ENCODE results near the gene MIS18A.
"Not testable (repeated sequence)": the region's sequence is repeated elsewhere in the genome, so short reads cannot be mapped to it uniquely, and the experiment has no call there.

Gene MIS18A

GRCh38 chr21:32312976-32313375, 34.1 kb upstream of the MIS18A start:
- Mint-ChIP-seq H3K36me3 (ENCODE audit: low read depth) (peaks cover 76% of the 10 kb centered on the region), H3K27me3 (no peaks in the 10 kb centered on the region), H3K4me1 (ENCODE audit: low read depth) (no peaks in the 10 kb centered on the region), H3K4me3 (no peak overlapping the region), H3K9me3 (no peaks in the 10 kb centered on the region), H3K27ac (no peak overlapping the region)
- intact Hi-C loops (cut with micrococcal nuclease), result no loop called here

- intact Hi-C loops (cut with micrococcal nuclease), result no loop called here
- Mint-ChIP-seq H3K27ac (no peak overlapping the region), H3K4me3 (no peak overlapping the region), H3K36me3 (ENCODE audit: low read depth) (peaks cover 71% of the 10 kb centered on the region), H3K27me3 (no peaks in the 10 kb centered on the region), H3K9me3 (no peaks in the 10 kb centered on the region), H3K4me1 (ENCODE audit: low read depth) (no peaks in the 10 kb centered on the region)
These were observed 33.5 kb upstream of the MIS18A start for GRCh38 chr21:32312326-32312725.

GRCh38 chr21:32311621-32312020, 32.8 kb upstream of the MIS18A start:
- Mint-ChIP-seq H3K4me3 (no peak overlapping the region), H3K4me1 (ENCODE audit: low read depth) (no peaks in the 10 kb centered on the region), H3K27ac (no peak overlapping the region), H3K27me3 (no peaks in the 10 kb centered on the region), H3K9me3 (no peaks in the 10 kb centered on the region), H3K36me3 (ENCODE audit: low read depth) (peaks cover 69% of the 10 kb centered on the region)
- intact Hi-C loops (cut with micrococcal nuclease), result no loop called here

DNA sequence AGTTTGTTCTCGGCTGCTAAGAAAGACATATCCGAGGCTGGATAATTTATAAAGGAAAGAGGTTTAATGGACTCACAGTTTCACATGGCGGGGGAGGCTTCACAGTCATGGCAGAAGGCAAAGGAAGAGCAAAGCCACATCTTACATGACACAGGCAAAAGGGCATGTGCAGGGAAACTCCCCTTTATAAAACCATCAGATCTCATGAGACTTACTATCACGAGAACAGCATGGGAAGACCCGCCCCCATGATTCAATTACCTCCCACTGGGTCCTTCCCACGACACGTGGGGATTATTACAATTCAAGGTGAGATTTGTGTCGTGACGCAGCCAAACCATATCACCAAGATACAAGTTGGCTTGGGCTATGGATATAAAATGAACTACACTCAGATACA, 32.1 kb upstream of the MIS18A start:
- H3K9me3 Mint-ChIP-seq; H3K4me3 Mint-ChIP-seq; intact Hi-C loops (cut with micrococcal nuclease); H3K27me3 Mint-ChIP-seq; H3K27ac Mint-ChIP-seq; H3K4me1 Mint-ChIP-seq (ENCODE audit: low read depth): not testable (repeated sequence)
- H3K36me3 Mint-ChIP-seq (ENCODE audit: low read depth), result peaks cover 66% of the 10 kb centered on the region

- Mint-ChIP-seq H3K9me3 (no peaks in the 10 kb centered on the region), H3K4me1 (ENCODE audit: low read depth) (no peaks in the 10 kb centered on the region), H3K4me3 (no peak overlapping the region), H3K36me3 (ENCODE audit: low read depth) (peaks cover 59% of the 10 kb centered on the region), H3K27me3 (no peaks in the 10 kb centered on the region), H3K27ac (no peak overlapping the region)
- intact Hi-C loops (cut with micrococcal nuclease), result no loop called here
These were observed 31.1 kb upstream of the MIS18A start for GRCh38 chr21:32309906-32310460.

DNA sequence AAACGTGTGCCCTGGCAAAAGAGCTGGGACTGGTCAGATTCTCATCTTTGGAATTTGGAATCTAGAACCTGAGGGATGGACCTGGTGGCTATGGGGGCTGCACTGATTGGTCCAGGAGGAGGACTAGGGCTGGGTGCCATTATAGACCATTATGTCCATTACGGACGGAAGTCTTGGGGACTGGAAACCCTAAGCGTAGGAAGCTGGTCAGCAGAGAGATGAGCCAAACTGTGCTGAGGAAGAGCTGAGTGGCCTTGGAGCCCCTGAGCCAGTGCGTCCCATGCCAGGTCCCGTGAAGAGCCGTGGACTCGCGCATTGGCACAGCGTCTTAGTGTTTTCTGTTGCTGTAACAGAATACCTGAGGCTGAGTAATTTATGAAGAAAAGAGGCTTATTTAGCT, 29.8 kb upstream of the MIS18A start:
- no peaks in the 10 kb centered on the region for H3K9me3 Mint-ChIP-seq
- H3K27ac Mint-ChIP-seq, result no peak overlapping the region
- H3K4me1 Mint-ChIP-seq (ENCODE audit: low read depth), result no peaks in the 10 kb centered on the region
- no peak overlapping the region for H3K4me3 Mint-ChIP-seq
- peaks cover 49% of the 10 kb centered on the region for H3K36me3 Mint-ChIP-seq (ENCODE audit: low read depth)
- intact Hi-C loops (cut with micrococcal nuclease), result no loop called here
- H3K27me3 Mint-ChIP-seq, result no peaks in the 10 kb centered on the region

DNA sequence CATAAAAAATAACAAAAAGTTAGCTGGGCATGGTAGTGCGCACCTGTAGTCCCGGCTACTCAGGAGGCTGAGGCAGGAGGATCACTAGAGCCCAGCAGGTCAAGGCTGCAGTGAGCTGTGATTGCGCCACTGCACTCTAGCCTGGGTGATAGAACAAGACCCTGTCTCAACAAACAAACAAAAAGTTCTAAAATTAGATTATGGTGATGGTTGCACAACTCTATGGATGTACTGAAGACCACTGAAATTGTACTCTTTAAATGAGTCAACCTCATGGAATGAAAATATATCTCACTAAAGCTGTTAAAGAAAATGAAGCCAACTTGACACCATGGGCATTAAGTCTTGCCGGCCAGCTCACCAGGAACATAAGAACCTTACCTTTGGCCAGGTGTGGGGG, 28.9 kb upstream of the MIS18A start:
- intact Hi-C loops (cut with micrococcal nuclease), result no loop called here
- no peak overlapping the region for H3K27ac Mint-ChIP-seq
- no peaks in the 10 kb centered on the region for H3K9me3 Mint-ChIP-seq

DNA sequence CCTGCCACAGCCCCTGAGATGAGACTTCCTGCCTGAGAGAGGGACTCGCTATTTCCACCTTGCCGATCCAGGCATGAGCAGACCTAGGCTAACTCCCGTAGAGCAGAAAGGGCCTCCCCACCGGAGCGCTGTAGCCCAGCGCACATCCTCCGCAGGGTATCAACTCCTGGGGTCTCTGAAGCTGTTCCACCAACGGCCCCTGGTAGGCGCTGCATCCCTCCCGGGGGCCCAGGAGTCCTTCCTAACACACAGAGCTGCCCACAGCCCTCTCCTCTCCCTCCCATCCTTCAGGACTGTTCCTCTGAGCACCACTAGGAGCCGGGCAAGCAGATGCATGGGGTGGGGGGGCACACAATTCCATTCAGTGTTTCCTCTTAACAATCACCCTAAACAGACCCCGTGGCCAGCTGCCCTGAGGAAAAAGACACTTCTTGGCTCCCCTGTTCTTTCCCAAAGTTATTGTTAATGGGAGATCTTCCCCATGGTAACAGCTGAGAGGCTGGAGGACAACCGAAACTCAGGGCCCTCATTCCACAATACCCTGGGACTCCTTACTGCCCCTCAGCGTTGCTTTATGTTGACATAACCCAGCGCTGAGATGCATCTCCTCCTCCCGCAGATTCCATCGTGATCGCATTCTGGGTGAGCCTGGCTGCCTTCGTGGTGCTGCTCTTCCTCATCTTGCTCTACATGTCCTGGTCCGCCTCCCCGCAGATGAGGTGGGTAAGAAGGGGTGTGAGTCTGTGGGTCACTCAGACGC, 27.4 kb upstream of the MIS18A start:
- H3K27ac Mint-ChIP-seq, result no peak overlapping the region
- intact Hi-C loops (cut with micrococcal nuclease), result no loop called here
- peaks cover 29% of the 10 kb centered on the region for H3K36me3 Mint-ChIP-seq (ENCODE audit: low read depth)
- H3K9me3 Mint-ChIP-seq, result no peaks in the 10 kb centered on the region
- H3K4me1 Mint-ChIP-seq (ENCODE audit: low read depth), result no peaks in the 10 kb centered on the region
- no peak overlapping the region for H3K4me3 Mint-ChIP-seq
- H3K27me3 Mint-ChIP-seq, result no peaks in the 10 kb centered on the region

More for the DNA sequence above, 28.9 kb upstream of the MIS18A start:
- no peaks in the 10 kb centered on the region for H3K4me1 Mint-ChIP-seq (ENCODE audit: low read depth)
- H3K27me3 Mint-ChIP-seq, result no peaks in the 10 kb centered on the region
- no peak overlapping the region for H3K4me3 Mint-ChIP-seq
- H3K36me3 Mint-ChIP-seq (ENCODE audit: low read depth), result peaks cover 40% of the 10 kb centered on the region

GRCh38 chr21:32304998-32305397, 26.1 kb upstream of the MIS18A start:
- no peak overlapping the region for H3K4me3 Mint-ChIP-seq
- H3K27me3 Mint-ChIP-seq, result no peaks in the 10 kb centered on the region
- intact Hi-C loops (cut with micrococcal nuclease), result no loop called here
- no peaks in the 10 kb centered on the region for H3K4me1 Mint-ChIP-seq (ENCODE audit: low read depth)
- H3K9me3 Mint-ChIP-seq, result no peaks in the 10 kb centered on the region
- H3K27ac Mint-ChIP-seq, result no peak overlapping the region
- peaks cover 28% of the 10 kb centered on the region for H3K36me3 Mint-ChIP-seq (ENCODE audit: low read depth)

DNA sequence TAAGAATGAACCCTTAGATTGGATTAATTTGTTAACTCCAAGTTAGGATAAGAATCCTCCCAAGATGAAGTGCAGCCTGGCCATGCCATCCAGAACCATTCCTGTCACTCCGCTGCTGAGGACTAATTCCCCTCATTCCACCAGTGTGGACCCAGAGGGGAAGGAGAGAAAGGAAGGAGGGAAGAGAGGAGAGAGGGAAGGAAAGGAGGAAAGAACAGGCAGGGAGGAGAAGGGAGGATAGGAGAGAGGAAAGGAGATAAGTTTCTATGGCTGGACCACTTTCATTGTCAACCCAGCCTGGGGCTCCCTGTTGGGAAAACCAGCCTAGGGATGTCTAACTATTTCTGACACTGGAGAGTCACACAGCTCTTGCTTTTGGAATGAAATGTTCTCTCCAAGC, 24.5 kb upstream of the MIS18A start:
- H3K9me3 Mint-ChIP-seq, result no peaks in the 10 kb centered on the region
- H3K36me3 Mint-ChIP-seq (ENCODE audit: low read depth), result peaks cover 21% of the 10 kb centered on the region
- no peaks in the 10 kb centered on the region for H3K4me1 Mint-ChIP-seq (ENCODE audit: low read depth)
- no peak overlapping the region for H3K4me3 Mint-ChIP-seq
- H3K27me3 Mint-ChIP-seq, result no peaks in the 10 kb centered on the region
- intact Hi-C loops (cut with micrococcal nuclease), result no loop called here
- H3K27ac Mint-ChIP-seq, result no peak overlapping the region

DNA sequence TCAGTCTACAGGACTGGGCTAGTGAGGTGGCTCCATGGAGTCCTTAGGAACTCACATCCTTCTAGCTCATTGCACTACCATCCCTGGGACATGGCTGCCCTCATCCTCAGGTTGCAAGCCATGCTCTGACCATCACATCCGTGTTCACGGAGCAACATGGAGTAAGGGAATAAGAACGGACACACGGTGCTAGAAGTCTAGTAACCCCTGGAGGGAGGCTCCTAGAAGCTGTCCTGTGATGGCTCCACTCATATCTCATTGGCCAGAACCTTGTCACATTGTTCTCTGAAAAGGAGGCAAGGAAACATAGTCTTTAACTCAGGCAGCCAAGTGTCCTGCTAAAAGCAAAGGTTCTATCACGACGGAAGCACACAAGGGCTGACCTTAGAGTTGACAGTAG, 23.7 kb upstream of the MIS18A start:
- H3K9me3 Mint-ChIP-seq, result no peaks in the 10 kb centered on the region
- H3K27ac Mint-ChIP-seq, result no peak overlapping the region
- no peaks in the 10 kb centered on the region for H3K27me3 Mint-ChIP-seq
- intact Hi-C loops (cut with micrococcal nuclease), result no loop called here
- no peaks in the 10 kb centered on the region for H3K4me1 Mint-ChIP-seq (ENCODE audit: low read depth)
- H3K4me3 Mint-ChIP-seq, result no peak overlapping the region
- peaks cover 15% of the 10 kb centered on the region for H3K36me3 Mint-ChIP-seq (ENCODE audit: low read depth)

- Mint-ChIP-seq H3K27ac (no peak overlapping the region), H3K4me1 (ENCODE audit: low read depth) (no peaks in the 10 kb centered on the region), H3K27me3 (no peaks in the 10 kb centered on the region), H3K36me3 (ENCODE audit: low read depth) (peaks cover 10% of the 10 kb centered on the region), H3K4me3 (no peak overlapping the region), H3K9me3 (no peaks in the 10 kb centered on the region)
- intact Hi-C loops (cut with micrococcal nuclease), result no loop called here
These were observed 22.7 kb upstream of the MIS18A start for GRCh38 chr21:32301596-32301995.

- Mint-ChIP-seq H3K4me1 (ENCODE audit: low read depth) (no peaks in the 10 kb centered on the region), H3K27me3 (no peaks in the 10 kb centered on the region), H3K9me3 (no peaks in the 10 kb centered on the region), H3K4me3 (no peak overlapping the region), H3K27ac (no peak overlapping the region), H3K36me3 (ENCODE audit: low read depth) (peaks cover 6% of the 10 kb centered on the region)
- intact Hi-C loops (cut with micrococcal nuclease), result no loop called here
These were observed 21.4 kb upstream of the MIS18A start for GRCh38 chr21:32300117-32300681.

- no peaks in the 10 kb centered on the region for H3K9me3 Mint-ChIP-seq
- no peaks in the 10 kb centered on the region for H3K4me1 Mint-ChIP-seq (ENCODE audit: low read depth)
- intact Hi-C loops (cut with micrococcal nuclease), result no loop called here
- H3K4me3 Mint-ChIP-seq, result no peak overlapping the region
- H3K36me3 Mint-ChIP-seq (ENCODE audit: low read depth), result peaks cover 6% of the 10 kb centered on the region
- H3K27ac Mint-ChIP-seq, result no peak overlapping the region
- no peaks in the 10 kb centered on the region for H3K27me3 Mint-ChIP-seq
These were observed 20.8 kb upstream of the MIS18A start for GRCh38 chr21:32299695-32300094.

DNA sequence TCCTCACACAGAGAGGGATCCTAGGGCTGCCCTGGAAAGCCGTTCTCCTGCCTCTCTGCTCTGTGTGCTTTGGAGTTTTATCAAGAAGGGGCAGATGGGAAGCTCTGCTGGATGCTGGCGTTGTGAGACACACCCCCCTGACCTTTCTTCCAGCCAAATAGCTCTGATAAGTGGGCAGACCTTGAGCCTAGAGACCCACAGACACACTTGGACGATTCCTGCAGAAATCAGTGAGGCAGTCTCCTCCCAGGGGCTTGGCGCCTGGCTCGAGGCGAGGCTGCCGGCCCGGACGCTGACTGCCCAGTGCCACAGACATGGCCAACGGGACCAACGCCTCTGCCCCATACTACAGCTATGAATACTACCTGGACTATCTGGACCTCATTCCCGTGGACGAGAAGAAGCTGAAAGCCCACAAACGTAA, 19.8 kb upstream of the MIS18A start, which contains the start of gene MRAP:
TSS of gene MRAP (plus strand) at position 198 of the 424 bp plus-strand sequence. CDS start at position 315, 117 bp downstream.
- Mint-ChIP-seq H3K9me3 (no peaks in the 10 kb centered on the region), H3K4me1 (ENCODE audit: low read depth) (no peaks in the 10 kb centered on the region), H3K4me3 (no peak within 1 kb of the TSS), H3K27me3 (no peaks in the 10 kb centered on the region), H3K36me3 (ENCODE audit: low read depth) (peaks cover 6% of the 10 kb centered on the region), H3K27ac (no peak within 1 kb of the TSS)
- intact Hi-C loops (cut with micrococcal nuclease), result no loop called here

Measured in dendritic cell treated with granulocyte-macrophage colony-stimulating factor and Interleukin-4, amounts not matched to agents 40 ng/mL and 50 ng/mL, for 4 days (primary cell).